ENCODE data around the gene ARX.

ARX gene

DNA sequence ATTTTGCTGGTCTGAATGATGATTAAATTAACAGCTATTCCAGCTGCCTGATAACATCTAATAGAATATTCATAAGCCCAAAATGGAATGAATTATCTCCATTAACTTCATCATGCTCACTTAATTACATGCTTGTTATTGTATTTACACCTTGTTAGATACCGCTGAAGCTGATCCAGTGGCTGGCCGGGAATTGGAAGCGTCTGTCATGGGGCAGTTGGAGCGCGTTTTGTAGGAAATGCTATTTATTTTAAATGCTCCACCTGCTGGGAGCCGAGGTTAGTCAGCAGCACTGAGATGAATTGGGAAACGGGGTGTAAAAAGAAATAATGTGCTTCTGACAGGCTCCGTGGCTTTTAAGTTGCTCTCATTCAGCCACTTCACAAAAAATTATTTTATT, 25.2 kb downstream of the ARX start:
- no peaks in the 10 kb centered on the region for H3K36me3 ChIP-seq
- H3K27ac ChIP-seq, result no peak overlapping the region
- no peaks in the 10 kb centered on the region for H3K27me3 ChIP-seq
- no peaks in the 10 kb centered on the region for H3K9me3 ChIP-seq
- no peak overlapping the region for H3K4me3 ChIP-seq (ENCODE audit: low read depth in 1 of 2, low read length in 1 of 2)
- TF ChIP-seq, protein P1, sequence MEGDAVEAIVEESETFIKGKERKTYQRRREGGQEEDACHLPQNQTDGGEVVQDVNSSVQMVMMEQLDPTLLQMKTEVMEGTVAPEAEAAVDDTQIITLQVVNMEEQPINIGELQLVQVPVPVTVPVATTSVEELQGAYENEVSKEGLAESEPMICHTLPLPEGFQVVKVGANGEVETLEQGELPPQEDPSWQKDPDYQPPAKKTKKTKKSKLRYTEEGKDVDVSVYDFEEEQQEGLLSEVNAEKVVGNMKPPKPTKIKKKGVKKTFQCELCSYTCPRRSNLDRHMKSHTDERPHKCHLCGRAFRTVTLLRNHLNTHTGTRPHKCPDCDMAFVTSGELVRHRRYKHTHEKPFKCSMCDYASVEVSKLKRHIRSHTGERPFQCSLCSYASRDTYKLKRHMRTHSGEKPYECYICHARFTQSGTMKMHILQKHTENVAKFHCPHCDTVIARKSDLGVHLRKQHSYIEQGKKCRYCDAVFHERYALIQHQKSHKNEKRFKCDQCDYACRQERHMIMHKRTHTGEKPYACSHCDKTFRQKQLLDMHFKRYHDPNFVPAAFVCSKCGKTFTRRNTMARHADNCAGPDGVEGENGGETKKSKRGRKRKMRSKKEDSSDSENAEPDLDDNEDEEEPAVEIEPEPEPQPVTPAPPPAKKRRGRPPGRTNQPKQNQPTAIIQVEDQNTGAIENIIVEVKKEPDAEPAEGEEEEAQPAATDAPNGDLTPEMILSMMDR (IDR thresholded peaks at IDR 0.05), result no peak
- no peaks in the 10 kb centered on the region for H3K4me1 ChIP-seq (ENCODE audit: control insufficient read depth in 1 of 2, insufficient read depth in 1 of 2, low read depth in 1 of 2, low read length in 1 of 2)

DNA sequence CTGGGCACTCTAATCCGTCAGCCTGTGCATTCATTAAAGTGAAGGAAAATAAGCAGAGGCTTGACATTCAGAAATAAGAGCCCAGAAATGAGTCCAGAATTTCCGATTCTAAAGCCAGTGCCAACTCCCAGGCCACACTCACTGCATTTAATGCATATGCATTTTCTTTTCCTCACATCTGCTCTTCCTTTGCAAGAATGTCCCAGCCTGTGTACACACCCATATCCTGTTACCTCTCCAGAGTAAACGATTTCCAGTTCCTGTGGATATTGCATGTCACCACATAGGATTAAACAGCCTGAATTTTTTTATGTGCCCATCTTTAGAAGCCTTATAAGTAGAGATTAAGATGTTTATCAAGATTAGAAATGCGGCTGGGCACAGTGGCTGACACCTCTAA, 27.5 kb downstream of the ARX start:
- H3K9me3 ChIP-seq, result no peaks in the 10 kb centered on the region
- TF ChIP-seq, protein P1 (IDR thresholded peaks at IDR 0.05), result no peak
- no peak overlapping the region for H3K4me3 ChIP-seq (ENCODE audit: low read depth in 1 of 2, low read length in 1 of 2)
- no peaks in the 10 kb centered on the region for H3K4me1 ChIP-seq (ENCODE audit: control insufficient read depth in 1 of 2, insufficient read depth in 1 of 2, low read depth in 1 of 2, low read length in 1 of 2)
- no peaks in the 10 kb centered on the region for H3K27me3 ChIP-seq
- no peaks in the 10 kb centered on the region for H3K36me3 ChIP-seq
- H3K27ac ChIP-seq, result no peak overlapping the region

DNA sequence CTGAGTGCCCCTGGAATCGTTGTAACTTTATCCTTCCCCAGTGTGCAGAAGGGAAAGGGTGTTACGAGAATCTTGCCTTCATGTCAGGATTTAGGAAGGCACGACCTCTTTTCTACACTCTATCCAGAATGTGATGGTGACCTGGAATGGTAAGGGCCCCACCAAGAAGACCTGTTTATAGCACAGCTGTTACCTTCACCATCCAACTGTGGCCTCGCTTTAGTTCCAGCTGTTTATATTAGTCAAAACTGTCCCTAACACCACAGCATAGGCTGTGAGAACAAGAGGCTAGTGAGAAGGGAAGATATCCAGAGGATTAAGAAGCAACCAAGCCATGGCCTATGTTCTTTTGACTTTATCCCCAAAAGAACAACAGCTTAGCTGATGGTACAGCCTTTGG, 28.0 kb downstream of the ARX start:
- H3K4me3 ChIP-seq (ENCODE audit: low read depth in 1 of 2, low read length in 1 of 2), result no peak overlapping the region
- H3K4me1 ChIP-seq (ENCODE audit: control insufficient read depth in 1 of 2, insufficient read depth in 1 of 2, low read depth in 1 of 2, low read length in 1 of 2), result no peaks in the 10 kb centered on the region
- H3K27me3 ChIP-seq, result no peaks in the 10 kb centered on the region
- H3K27ac ChIP-seq, result no peak overlapping the region
- TF ChIP-seq, protein P1 (IDR thresholded peaks at IDR 0.05), result no peak
- no peaks in the 10 kb centered on the region for H3K36me3 ChIP-seq
- H3K9me3 ChIP-seq, result no peaks in the 10 kb centered on the region

- TF ChIP-seq, protein P1 (IDR thresholded peaks at IDR 0.05), result no peak
- Histone ChIP-seq H3K4me1 (ENCODE audit: control insufficient read depth in 1 of 2, insufficient read depth in 1 of 2, low read depth in 1 of 2, low read length in 1 of 2) (no peaks in the 10 kb centered on the region), H3K4me3 (ENCODE audit: low read depth in 1 of 2, low read length in 1 of 2) (no peak overlapping the region), H3K27me3 (no peaks in the 10 kb centered on the region), H3K27ac (no peak overlapping the region), H3K36me3 (no peaks in the 10 kb centered on the region), H3K9me3 (no peaks in the 10 kb centered on the region)
These were observed 30.6 kb downstream of the ARX start for GRCh38 chrX:24985120-24985519.

DNA sequence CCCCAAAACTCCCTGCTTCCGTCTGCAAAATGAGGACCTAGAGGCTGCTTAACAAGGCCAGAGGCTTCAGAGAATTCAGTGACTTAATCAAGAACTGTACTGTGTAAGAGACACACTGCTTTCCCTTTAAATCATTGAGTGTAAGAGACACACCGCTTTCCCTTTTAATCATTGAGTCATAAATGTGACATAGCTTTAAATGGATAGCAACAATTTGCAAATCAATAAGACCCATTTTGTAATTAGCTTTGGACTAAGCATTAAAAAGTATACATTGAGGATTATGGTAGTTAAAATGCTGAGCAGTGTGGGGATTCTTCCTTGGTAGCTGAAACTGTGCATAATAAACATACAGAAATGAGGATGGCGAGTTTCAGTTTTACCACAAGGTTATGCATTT, 31.8 kb downstream of the ARX start:
- Histone ChIP-seq H3K27ac (no peak overlapping the region), H3K4me3 (ENCODE audit: low read depth in 1 of 2, low read length in 1 of 2) (no peak overlapping the region), H3K27me3 (no peaks in the 10 kb centered on the region), H3K9me3 (no peaks in the 10 kb centered on the region), H3K4me1 (ENCODE audit: control insufficient read depth in 1 of 2, insufficient read depth in 1 of 2, low read depth in 1 of 2, low read length in 1 of 2) (no peaks in the 10 kb centered on the region), H3K36me3 (no peaks in the 10 kb centered on the region)
- TF ChIP-seq, protein P1 (IDR thresholded peaks at IDR 0.05), result no peak
